Suprapubic skin (tissue), 4 donors: ENCODE measurements around the gene KRTAP9-1. TPM values are rescaled to one million over a fixed set of nuclear protein-coding genes. Genes with fewer than 3 reads are reported as not detected.
"Not testable (repeated sequence)": the region's sequence is repeated elsewhere in the genome, so short reads cannot be mapped to it uniquely, and the experiment has no call there.

Experiments used
- DNase-seq, 2 donors: peaks; one replicate each; pipeline ENCODE4 v3.0.0-alpha.2; 2019; ENCODE audit warnings: low spot score in 2 of 2
- H3K27ac ChIP-seq: fragments of 200-600 bp; sonication (generic); one replicate; pipeline ENCODE4 v1.5.1; 2019
- H3K27me3 ChIP-seq: fragments of 200-600 bp; sonication (generic); one replicate; pipeline ENCODE4 v1.5.1; 2019
- H3K36me3 ChIP-seq: fragments of 200-600 bp; sonication (generic); one replicate; pipeline ENCODE4 v1.5.1; 2019
- H3K4me1 ChIP-seq: fragments of 200-600 bp; sonication (generic); one replicate; pipeline ENCODE4 v1.5.1; 2019
- H3K4me3 ChIP-seq: fragments of 200-600 bp; sonication (generic); one replicate; pipeline ENCODE4 v1.5.1; 2019; ENCODE audit warnings: mild to moderate bottlenecking
- H3K9me3 ChIP-seq: fragments of 200-600 bp; sonication (generic); one replicate; pipeline ENCODE4 v1.5.1; 2019
- CTCF ChIP-seq, 2 donors: fragments of 200-600 bp in 1 of 2; fragments of 450-650 bp in 1 of 2; sonication (generic) in 1 of 2; IDR thresholded peaks; one replicate each; pipeline ENCODE4 v1.5.1; 2016 to 2019; ENCODE audit warnings: antibody characterized with exemption in 2 of 2, mild to moderate bottlenecking in 1 of 2, moderate library complexity in 1 of 2
- EP300 ChIP-seq: sonication (generic); formaldehyde crosslinking; IDR thresholded peaks from one replicate; pipeline ENCODE4 v1.6.1; 2017; ENCODE audit warnings: antibody characterized with exemption
- POLR2A ChIP-seq, 2 donors: fragments of 450-650 bp; IDR thresholded peaks; one replicate each; pipeline ENCODE4 v1.6.1; 2017; ENCODE audit warnings: antibody characterized with exemption in 2 of 2, mild to moderate bottlenecking in 2 of 2, moderate library complexity in 2 of 2
- POLR2AphosphoS5 ChIP-seq, 3 donors: sonication (generic); formaldehyde crosslinking; IDR thresholded peaks; one replicate each; pipeline ENCODE4 v1.6.1; 2017; ENCODE audit warnings: antibody characterized with exemption in 3 of 3
- WGBS: methylation state at CpG from one replicate; pipeline ENCODE4 v1.1.5; 2018; 5-methylcytosine and 5-hydroxymethylcytosine counted together
- total RNA-seq, 4 donors: library from RNA; depleted of rRNA; stranded (reverse); fragments of >200 nt; gene quantifications; one replicate each; pipeline ENCODE4 v1.1.0, GENCODE V29; 2016

KRTAP9-1 gene
- total RNA-seq, 4 donors from 2014 or later = 1.1 TPM; not detected in 3

DNA sequence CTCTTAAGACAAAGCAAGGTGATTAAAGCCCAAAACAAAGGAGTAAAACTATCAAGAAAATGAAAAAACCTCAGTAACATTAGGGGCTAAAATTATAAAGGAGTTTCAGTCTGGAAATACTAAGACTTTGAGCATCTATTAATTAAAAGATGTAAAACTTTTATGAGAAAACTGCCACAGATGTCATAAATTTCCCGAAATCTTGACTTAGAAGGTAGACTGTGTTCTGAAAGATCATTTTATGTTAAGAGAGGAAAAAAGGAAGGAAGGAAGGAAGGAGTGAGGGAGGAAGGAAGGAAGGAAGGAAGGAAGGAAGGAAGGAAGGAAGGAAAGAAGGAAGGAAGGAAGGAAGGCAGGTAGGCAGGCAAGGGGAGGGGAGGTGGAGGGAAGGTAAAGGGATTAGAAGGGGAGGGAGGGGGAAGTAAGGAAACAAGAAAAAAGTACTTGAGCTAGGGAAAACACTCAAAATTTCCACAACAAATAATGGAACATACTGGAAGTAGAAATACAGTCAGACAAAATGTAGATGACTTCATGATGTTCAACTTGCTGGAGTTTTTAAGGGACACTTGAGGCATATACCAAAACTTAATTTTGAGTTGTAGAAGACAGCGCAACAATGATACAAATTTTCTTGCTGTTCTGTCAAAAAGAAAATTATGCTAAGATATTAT is 42.0 kb upstream of the KRTAP9-1 start:
- Histone ChIP-seq H3K4me3 (no peak overlapping the region), H3K36me3 (no peaks in the 10 kb centered on the region), H3K9me3 (peaks cover 9% of the 10 kb centered on the region), H3K27ac (no peak overlapping the region), H3K4me1 (no peaks in the 10 kb centered on the region), H3K27me3 (no peaks in the 10 kb centered on the region)
- TF ChIP-seq POLR2AphosphoS5 (IDR thresholded peaks at IDR 0.05) (no peak), POLR2A (IDR thresholded peaks at IDR 0.05) (no peak), CTCF (IDR thresholded peaks at IDR 0.05) (no peak), EP300 (no peak)
- WGBS = 71% methylated on average over 2 of the region's 2 CpGs
- DNase-seq = no peak

- not testable (repeated sequence) for DNase-seq, H3K4me1 ChIP-seq, H3K9me3 ChIP-seq, H3K4me3 ChIP-seq, H3K27me3 ChIP-seq, H3K27ac ChIP-seq, H3K36me3 ChIP-seq
- WGBS = 86% methylated on average over 10 of the region's 10 CpGs
These were observed 40.6 kb upstream of the KRTAP9-1 start for GRCh38 chr17:41148971-41149651.

DNA sequence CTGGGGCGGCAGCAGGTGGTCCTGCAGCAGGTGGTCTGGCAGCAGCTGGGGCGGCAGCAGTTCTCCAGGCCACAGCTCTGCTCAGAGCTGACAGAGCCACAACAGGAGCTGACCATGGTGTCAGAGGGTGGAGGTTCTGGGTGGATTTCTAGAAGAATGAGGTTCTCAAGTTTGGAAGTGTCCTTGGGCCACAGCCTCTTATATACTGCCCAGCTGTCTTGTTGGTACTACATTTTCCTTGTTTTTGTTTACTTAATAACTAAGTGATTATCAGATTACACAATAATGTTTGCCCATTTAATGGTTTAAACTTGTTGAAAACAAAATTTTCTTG is 40.1 kb upstream of the KRTAP9-1 start, which contains the start of gene KRTAP4-5:
Gene KRTAP4-5, minus strand, starts transcription at position 174 of the 334 bp plus-strand sequence. Its CDS starts 58 bp downstream, at position 116.
- H3K27me3 ChIP-seq = no peaks in the 10 kb centered on the region
- no peak within 1 kb of the TSS for H3K27ac ChIP-seq
- H3K36me3 ChIP-seq = no peaks in the 10 kb centered on the region
- no peak within 1 kb of the TSS for H3K4me3 ChIP-seq
- no peak for DNase-seq
- H3K9me3 ChIP-seq = no peaks in the 10 kb centered on the region
- WGBS = 48% methylated on average over 2 of the region's 2 CpGs
- H3K4me1 ChIP-seq = no peaks in the 10 kb centered on the region
- TF ChIP-seq EP300 = no peak
- no peak for TF ChIP-seq CTCF (IDR thresholded peaks at IDR 0.05)
- no peak for TF ChIP-seq POLR2AphosphoS5 (IDR thresholded peaks at IDR 0.05)

DNA sequence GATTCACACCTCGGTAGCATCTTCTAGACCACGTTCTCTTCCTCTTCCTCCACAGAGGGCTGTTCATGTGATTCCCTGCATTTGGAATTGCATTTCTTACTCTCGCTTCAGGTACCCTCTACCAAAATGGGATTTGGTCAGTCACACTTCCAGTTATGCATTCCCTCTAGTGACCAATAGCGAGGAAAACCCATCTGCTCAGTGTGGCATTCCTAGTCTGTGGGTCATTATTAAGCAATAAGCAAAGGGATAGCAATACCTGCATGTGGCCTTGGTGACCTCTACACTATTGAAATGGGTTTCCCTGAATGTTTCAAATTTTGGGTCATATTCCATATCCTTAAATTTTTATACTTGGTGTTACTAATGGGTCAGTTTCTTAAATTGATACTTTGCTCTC is 39.7 kb upstream of the KRTAP9-1 start:
- Histone ChIP-seq H3K27ac (no peak overlapping the region), H3K4me3 (no peak overlapping the region), H3K4me1 (no peaks in the 10 kb centered on the region), H3K9me3 (no peaks in the 10 kb centered on the region), H3K27me3 (no peaks in the 10 kb centered on the region), H3K36me3 (no peaks in the 10 kb centered on the region)
- no peak for DNase-seq
- TF ChIP-seq CTCF (IDR thresholded peaks at IDR 0.05) (no peak), EP300 (no peak), POLR2A (IDR thresholded peaks at IDR 0.05) (no peak), POLR2AphosphoS5 (IDR thresholded peaks at IDR 0.05) (no peak)
- WGBS = 83% methylated on average over 4 of the region's 4 CpGs

- Histone ChIP-seq H3K4me1 (no peaks in the 10 kb centered on the region), H3K27ac (no peak overlapping the region), H3K4me3 (no peak overlapping the region), H3K9me3 (no peaks in the 10 kb centered on the region), H3K36me3 (no peaks in the 10 kb centered on the region), H3K27me3 (no peaks in the 10 kb centered on the region)
- DNase-seq = no peak
- 72% methylated on average over 2 of the region's 2 CpGs for WGBS
- TF ChIP-seq POLR2AphosphoS5 (IDR thresholded peaks at IDR 0.05) = no peak
- no peak for TF ChIP-seq EP300
- TF ChIP-seq POLR2A (IDR thresholded peaks at IDR 0.05) = no peak
- no peak for TF ChIP-seq CTCF (IDR thresholded peaks at IDR 0.05)
These were observed 38.2 kb upstream of the KRTAP9-1 start for GRCh38 chr17:41151525-41151924.
